COLO668 (cell line): Measurements from ENCODE around the gene COL27A1.

ENCODE experiments used
- DNase-seq: peaks from one replicate; lab custom pipeline; 2025; ENCODE audit not compliant: unreplicated experiment; lab: John Stamatoyannopoulos, UW

Gene COL27A1

GRCh38 chr9:114141553-114142402, 13.6 kb upstream of the COL27A1 start:
- peak; percentile 8 for DNase-seq

GRCh38 chr9:114143234-114143633, 12.1 kb upstream of the COL27A1 start:
- no peak for DNase-seq

- no peak for DNase-seq
Measured at GRCh38 chr9:114146735-114147134, 8.6 kb upstream of the COL27A1 start.

- DNase-seq: no peak
Measured at GRCh38 chr9:114149181-114149580, 6.2 kb upstream of the COL27A1 start.

GRCh38 chr9:114149765-114150340, 5.5 kb upstream of the COL27A1 start:
- DNase-seq: no peak

DNA sequence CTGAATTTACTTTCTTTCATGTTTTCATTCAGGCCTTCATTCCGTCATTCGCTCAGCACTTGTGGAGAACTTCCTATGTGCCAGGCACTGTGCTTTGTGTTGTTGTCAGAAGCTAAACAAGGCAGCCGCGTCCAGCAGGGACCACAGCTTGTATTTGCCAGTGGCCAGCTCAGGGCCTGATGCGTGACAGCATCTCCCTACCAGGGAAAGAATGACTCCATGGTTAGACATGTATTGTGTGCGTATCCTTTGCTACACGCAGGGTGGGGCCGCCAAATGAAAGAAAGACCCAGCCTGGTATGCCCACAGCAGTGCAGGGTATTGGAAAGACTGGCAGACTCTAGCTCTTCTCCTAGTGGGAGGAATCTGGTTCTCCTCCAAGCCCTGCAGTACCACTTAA, 4.7 kb upstream of the COL27A1 start:
- DNase-seq: no peak

DNA sequence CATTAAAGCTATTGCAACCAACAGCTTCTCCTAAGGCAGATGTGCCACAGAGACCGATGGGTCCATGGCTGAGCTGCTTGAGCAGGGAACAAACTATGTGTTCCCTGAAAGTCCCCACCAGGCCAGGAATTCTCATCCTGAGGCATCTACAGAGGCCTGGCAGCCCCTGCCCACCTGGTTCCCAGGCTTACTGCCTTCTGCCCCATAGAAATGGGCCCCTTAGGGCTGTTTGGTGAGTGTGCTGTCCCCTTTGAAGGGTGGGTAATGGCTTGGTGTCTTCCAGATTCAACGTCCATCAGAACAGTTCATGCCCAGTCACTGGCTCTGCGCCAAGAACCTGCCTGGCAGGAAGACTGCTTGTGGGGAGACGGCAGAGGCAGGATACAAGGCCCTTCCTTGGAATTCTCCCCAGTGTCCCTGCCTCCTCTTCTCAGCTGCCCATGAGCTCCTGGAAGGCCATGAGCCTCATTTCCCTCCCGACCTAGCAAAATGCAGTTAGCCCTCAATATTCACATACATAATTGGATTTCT, 3.8 kb upstream of the COL27A1 start:
- DNase-seq: no peak

DNA sequence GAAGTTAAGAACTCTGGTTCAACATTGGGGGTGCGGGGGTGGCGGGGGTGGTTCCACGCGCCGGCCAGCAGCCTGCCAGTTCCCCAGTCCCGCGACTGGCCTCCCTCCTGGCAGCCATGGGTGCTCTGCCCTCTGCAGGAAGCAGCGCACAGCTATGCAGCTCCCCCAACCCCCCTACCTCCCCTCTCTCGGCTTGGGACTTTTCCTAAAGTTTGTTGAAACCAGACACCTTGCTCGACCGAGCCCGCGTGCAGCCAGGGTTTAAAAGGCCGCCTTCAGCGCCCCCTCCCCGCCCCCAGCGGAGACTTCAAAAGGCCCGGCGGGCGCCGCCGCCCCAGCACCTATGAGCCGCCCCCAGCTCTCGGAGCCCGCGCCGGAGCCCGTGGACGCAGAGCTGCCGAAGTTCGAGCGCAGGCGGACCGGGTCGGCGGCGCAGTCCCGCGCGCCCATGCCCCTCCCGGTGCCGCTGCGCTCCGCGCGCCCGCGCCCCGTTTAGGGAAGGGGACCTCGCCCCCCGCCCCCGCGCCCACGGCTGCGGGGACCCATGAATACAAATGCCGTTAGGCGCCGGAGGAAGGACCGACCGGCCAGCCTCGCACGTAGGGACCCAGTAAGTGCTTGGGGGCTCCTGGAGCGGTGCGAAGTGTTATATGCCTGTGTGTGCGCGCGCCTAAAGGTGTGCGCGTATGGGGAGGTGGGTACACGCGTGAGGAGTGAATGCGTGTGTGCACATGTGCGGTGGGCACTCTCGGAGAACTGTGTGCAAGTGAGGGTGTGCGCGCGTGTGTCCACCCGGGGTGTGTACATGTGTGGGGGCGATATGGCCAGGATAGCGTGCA, 1.4 kb upstream of the COL27A1 start:
- DNase-seq: no peak

- DNase-seq: no peak
Measured at GRCh38 chr9:114154600-114155102, 686 bp upstream of the COL27A1 start.

GRCh38 chr9:114155995-114156656, 789 bp downstream of the COL27A1 start:
- no peak for DNase-seq

DNA sequence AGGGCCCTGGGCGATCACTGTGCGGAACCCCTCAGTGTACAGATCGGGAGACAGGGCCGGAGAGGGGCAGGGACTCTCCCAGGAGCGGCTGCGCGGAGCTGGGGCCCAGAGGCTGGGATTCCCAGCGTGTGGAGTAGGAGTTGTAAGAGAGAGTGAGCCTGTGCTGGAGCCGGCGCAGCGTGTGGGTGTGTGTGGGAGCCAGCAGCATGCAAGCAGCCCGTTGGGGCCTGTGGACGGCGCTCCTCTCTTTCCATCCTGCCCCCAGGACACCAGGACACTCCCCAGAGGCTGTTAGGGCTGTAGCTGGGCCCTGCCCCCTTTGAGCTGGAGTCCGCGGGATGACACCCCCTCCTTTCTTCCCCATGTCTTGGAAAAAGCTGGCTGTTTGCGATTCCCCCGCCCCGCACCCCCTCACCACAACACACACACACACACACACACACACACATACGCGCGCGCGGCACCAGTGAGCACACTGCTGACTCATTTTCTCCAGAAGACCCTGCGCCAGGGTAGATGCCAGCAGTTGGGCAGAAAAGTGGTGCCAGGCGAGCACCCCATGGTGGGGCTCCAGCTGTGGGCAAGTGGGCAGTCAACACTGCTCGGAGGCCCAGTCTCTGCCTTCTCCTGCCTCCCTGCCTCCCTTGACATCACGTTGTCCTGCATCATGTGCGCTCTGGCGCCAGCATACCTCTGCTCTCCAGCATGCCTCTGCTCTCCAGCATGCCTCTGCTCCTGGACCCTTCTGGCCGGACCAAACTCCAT, 1.5 kb downstream of the COL27A1 start:
- no peak for DNase-seq

DNA sequence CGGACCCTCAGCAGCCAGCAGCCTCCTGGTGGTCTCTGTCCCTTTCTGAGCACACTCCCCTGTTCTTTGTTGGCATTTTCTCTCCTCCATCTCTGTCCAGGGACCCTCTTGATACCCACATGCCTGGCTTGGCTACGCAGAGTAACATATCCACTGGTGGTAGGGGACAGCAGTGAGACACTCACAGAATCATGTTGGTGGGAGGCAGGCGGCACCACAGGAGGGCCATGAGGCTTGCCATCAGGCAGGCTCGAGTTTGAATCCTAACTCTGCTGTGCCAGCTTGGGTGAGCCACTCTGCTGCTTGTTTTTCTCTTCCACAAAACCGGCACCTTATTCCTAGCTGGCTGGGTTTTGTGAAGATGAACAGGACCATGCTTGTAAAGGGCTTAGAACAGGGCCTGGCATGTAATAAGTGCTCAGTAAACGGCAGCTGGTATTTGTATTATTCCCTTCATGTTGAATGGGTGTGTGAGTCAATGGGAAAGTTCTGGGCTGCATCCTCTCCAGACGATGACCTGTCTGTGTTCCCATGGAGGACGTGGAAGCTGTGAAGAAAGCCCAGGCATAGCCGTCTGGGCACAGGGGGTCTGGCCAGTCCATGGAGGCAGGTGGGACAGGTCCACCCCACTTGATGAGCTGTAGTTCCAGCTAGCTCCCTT, 2.3 kb downstream of the COL27A1 start:
- DNase-seq: no peak

DNA sequence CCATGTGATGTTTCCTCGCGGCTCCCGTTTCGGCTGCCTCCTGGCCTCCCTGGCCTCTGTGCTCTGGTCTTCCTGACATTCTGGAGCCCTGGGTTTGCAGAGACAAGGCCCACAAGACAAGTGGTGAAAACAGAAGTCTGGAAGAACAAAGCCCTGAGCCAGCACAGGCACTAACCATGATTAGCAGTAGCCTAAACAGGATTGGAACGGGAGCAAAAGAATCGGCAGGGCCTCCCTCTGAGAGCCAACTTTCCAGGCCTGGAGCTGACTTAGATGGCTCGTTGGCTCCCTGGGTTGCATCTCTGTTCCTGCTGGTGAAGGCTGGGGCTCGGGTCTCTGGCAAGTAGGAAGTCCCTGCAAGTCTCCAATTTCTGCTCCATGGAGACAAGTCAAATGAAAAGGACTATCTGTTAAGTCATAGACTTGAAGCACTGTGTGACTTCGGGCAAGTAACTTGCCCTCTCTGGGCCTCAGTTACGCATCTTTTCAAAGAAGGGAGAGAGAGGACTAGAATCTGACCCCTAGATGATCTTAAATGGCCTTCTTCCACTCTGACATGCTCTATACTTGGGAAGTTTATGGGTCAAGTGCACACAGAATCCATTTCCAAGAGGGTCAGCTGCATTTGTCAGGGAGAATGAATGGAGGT, 3.3 kb downstream of the COL27A1 start:
- no peak for DNase-seq

GRCh38 chr9:114159691-114160090, 4.4 kb downstream of the COL27A1 start:
- DNase-seq: no peak

- no peak for DNase-seq
Measured at GRCh38 chr9:114161513-114161912, 6.2 kb downstream of the COL27A1 start.

GRCh38 chr9:114163517-114163951, 8.2 kb downstream of the COL27A1 start:
- DNase-seq: no peak

GRCh38 chr9:114164191-114164794, 9.0 kb downstream of the COL27A1 start:
- no peak for DNase-seq

DNA sequence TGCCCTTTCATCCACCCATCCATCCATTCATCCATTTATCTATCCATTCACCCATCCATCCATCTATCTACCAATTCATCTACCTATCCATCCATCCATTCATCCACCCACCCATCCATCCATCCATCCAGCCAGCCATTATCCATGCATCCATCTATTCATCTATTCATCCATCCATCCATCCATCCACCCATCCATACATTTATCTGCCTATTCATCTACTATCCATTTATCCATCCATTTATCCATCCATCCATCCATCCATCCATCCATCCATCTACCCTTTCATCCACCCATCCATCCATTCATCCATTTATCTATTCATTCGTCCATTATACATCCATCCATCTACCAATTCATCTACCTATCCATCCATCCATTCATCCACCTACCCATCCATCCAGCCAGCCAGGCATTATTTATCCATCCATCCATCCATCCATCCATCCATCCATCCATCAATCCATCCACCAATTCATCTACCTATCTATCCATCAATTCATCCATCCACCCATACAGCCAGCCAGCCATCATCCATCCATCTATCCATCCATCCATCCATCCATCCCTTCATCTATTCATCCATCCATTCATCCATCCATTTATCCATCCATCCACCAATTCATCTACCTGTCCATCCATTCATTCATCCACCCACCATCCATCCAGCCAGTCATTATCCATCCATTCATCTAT, 10.2 kb downstream of the COL27A1 start:
- DNase-seq: no peak
